CD4-positive, alpha-beta T cell treated with Interleukin-17A for 1 hour (primary cell): ENCODE measurements around the gene SNRPN.
"Not testable (repeated sequence)": the region's sequence is repeated elsewhere in the genome, so short reads cannot be mapped to it uniquely, and the experiment has no call there.

Experiments
- DNase-seq: peaks from one replicate; pipeline ENCODE4 v3.0.0-alpha.2; 2020

Gene SNRPN

DNA sequence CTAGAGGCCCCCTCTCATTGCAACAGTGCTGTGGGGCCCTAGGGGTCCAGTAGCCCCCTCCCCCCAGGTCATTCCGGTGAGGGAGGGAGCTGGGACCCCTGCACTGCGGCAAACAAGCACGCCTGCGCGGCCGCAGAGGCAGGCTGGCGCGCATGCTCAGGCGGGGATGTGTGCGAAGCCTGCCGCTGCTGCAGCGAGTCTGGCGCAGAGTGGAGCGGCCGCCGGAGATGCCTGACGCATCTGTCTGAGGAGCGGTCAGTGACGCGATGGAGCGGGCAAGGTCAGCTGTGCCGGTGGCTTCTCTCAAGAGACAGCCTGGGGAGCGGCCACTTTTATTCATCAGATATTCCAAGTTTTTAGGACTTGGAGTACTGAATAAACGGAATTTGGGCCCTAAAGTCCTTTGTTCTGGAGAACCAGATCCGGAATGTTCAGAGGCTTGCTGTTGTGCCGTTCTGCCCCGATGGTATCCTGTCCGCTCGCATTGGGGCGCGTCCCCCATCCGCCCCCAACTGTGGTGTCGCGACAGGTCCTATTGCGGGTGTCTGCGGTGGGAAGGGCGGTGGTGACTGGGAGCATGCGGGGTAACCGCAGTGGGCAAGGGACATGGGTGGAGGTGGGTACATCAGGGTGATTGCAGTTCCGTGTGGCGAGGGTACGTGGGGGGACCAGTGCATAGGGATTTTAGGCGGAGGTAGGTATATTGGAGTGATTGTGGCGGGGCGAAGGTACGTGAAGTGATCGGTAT lies at the start of gene SNRPN, which contains the start of gene SNURF:
SNRPN (plus strand) TSS at position 205 of the 748 bp plus-strand sequence. CDS start 19,467 bp downstream, outside the sequence.
SNURF (plus strand) TSS at position 205 of the 748 bp plus-strand sequence; CDS start at position 267, 62 bp downstream.
- peak; percentile 68 for DNase-seq

DNA sequence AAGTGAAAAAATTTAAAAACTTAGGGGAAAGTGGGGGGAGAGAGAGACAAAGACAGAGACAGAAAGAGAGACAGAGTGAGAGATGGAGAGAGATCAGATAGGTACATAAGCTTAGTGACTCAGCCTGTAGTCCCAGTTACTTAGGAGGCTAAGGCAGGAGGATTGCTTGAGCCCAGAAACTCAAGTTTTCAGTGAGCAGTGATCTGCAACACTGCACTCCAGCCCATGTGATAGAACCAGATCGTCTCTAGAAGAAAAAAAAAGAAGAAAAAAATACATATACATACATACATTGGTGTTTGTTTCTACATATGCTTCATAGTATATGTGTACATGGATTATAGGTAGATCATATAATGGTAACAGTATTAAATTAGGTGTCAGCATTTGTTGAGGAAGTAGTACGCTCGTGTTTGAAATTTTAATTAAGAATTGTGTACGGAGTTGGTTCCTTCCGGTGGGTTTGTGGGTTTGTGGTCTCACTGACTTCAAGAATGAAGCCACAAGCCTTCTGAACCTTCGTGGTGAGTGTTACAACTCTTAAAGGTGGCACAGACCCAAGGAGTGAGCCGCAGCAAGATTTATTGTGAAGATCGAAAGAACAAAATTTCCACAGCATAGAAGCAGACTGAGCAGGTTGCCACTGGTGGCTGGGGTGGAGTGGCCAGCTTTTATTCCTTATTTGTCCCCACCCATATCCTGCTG lies 38.3 kb upstream of the SNRPN start:
- no peak for DNase-seq

DNA sequence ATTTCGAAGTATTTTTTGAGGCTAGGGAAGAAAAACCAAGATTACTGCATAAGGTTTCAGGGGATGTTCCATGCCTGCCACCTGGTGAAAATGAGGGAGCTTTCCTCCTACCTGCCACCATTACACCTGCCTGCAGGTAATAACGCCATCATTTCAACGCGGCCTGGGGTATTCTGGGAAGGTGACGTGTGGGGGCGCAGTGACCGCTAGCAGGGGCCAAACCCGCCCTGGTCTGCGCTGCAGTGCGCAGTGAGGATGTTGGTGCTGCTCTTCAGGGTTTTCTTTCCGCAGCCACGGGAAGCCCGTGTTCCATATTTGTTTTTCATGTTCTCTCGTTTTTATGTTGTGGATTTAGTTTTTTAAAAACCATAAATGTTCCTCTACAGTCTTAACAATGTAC lies 37.4 kb upstream of the SNRPN start:
- no peak for DNase-seq

DNA sequence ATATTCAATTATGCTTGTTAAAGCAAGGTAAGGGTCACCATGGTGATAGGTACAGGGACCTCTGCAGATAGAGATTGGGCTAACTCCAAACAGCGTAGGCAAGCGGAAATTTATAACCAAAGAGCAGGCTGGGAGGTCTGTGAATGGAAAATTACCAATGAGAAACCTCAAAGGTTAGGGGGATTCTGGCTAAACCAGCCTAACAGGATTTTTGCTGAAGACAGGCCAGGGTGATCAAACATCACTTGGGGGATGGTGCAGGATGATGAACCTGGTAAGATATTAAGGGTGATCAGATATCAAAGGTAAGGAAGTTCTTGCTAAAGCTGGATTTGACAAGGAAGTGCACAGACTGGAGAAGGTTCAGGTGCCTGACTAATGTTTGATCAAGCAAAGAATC lies 35.3 kb upstream of the SNRPN start:
- no peak for DNase-seq

DNA sequence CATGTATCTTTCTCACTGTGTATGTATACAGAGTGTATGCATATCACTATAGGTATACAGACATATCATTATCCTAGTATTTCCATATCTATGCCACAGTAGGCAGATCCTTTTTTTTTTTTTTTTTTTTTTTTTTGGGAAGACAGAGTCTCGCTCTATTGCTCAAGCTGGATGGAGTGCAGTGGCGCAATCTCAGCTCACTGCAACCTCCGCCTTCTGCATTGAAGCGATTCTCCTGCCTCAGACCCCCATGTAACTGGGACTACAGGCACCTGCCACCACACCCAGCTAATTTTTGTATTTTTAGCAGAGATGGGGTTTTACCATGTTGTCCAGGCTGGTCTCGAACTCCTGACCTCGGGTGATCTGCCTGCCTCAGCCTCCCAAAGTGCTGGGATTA lies 32.0 kb upstream of the SNRPN start:
- not testable (repeated sequence) for DNase-seq

DNA sequence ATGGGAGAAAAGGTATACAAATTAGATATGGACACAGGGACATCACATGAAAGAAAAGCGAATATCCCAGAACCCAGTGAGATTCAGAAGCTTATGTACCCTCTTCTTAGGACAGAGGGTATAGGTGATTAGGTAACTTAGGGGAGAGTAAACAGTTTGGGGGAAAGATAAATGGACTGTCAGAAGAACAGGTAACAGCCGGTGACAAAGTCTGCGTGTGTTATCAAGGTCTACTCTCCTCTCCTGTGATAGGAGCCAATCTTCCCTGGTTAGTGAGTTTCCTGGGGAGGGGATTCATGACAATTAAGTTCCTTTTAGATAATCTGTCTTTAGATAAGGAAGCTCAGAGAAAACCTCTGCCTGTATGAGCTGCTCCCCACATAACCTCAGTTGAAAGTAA lies 30.6 kb upstream of the SNRPN start:
- no peak for DNase-seq

DNA sequence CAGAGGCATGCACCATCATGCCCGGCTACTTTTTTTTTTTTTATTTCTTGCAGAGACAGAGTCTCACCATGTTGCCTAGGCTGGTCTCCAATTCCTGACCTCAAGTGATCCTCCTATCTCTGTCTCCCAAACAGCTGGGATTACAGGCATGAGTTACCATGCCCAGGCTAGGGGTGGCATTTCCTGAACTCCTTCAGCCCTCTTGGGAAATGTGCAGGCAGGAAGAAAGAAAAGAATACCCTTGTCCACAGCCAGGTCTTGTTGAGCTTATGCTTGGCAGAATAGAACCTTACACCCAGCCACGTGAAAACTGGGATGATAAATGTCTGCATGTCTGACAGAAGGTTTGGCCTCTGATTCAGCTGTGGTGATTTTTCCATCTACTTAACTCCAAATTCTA lies 30.2 kb upstream of the SNRPN start:
- DNase-seq = no peak

DNA sequence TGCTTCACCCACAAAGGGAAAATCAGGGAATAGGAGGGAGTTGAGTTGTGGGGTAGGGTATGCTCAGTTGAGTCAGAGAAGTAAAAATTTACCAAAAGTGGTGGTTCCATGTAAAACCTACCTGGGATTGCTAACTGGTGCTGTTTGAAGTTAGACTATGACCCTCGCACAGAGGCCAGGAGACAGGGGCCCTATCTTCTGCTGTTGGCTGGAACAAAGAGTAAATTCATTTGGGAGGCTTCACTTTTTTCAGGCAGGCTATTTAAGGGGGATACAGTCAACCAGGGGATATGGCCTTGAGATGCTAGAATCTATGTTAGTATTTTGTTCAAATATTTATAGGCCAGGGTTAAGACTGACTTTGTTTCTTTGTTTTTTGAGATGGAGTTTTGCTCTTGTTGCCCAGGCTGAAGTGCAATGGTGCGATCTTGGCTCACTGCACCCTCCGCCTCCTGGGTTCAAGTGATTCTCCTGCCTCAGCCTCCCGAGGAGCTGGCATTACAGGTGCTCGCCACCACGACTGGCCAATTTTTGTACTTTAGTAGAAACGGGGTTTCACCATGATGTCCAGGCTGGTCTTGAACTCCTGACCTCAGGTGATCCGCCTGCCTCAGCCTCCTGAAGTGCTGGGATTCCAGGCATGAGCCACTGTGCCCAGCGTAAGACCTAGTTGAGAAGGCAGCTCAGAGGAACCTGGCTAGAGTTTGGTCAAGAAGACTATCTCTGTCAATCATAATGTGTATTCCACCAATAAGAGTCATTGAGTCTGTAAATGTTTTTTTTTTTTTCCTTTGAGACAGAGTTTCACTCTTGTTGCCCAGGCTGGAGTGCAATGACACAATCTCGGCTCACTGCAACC lies 22.7 kb upstream of the SNRPN start:
- DNase-seq = not testable (repeated sequence)

DNA sequence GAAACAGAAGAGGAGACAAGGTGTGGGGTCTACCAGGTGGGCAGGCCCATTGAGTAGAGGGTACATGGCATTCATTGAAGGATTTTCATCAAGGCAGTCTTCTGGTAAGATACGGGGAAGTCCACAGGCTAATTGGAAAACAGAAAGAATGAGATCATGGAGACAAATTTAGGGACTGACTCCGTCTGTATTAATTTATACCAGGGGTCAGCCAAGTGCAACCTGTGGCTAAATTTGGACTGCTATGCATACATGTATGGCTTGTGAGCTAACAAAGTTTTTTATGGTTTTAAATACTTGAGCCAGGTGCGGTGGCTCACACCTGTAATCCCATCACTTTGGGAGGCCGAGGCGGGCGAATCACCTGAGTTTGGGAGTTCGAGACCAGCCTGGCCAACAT lies 21.1 kb upstream of the SNRPN start:
- no peak for DNase-seq

DNA sequence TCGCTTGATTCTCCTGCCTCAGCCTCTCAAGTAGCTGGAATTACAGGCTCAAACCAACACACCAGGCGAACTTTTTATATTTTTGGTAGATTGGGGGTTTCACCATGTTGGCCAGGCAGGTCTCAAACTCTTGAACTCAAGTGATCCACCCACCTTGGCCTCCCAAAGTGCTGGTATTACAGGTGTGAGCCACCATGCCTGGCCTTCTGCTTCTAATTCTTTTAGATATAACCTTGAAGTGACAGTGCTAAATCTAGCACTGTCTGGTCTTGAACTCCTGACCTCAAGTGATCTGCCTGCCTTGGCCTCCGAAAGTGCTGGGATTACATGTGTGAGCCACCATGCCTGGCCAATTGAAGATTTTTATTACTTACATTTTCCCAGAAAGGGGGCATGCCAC lies 16.6 kb upstream of the SNRPN start:
- not testable (repeated sequence) for DNase-seq

DNA sequence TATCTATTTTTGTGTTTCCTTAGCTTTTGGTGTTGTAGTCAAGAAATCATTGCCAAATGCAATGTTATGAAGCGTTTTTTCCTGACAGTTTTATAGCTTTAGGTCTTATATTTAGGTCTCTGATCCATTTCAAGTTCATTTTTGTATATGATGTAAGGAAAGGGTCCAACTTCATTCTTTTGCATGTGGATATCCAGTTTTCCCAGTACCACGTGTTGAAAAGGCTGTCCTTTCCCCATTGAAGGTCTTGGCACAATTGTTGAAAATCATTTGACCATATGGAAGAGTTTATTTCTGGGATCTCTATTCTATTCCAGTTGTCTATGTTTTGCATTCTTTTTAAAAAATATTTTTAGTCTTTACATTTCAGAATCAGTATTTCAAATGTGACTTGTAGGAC lies 14.6 kb upstream of the SNRPN start:
- DNase-seq = no peak

DNA sequence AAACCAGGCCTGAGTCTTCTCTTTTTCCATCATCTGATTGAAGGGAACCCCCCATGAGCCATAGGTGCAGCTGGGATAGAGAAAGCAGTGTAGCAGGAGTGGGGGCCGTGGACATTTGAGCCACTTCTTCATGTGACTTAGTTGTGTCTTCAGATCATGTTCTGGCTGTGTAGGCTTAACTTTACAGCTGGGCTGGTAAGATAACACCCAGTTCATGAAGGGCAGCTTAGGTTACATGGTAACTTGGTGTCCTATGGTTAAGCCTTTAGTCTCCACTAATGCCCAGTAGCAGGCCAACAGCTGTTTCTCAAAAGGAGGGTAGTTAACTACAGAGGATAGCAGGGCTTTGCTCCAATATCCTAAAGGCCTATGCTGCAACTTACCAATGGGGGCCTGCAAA lies 11.4 kb upstream of the SNRPN start:
- DNase-seq = no peak

DNA sequence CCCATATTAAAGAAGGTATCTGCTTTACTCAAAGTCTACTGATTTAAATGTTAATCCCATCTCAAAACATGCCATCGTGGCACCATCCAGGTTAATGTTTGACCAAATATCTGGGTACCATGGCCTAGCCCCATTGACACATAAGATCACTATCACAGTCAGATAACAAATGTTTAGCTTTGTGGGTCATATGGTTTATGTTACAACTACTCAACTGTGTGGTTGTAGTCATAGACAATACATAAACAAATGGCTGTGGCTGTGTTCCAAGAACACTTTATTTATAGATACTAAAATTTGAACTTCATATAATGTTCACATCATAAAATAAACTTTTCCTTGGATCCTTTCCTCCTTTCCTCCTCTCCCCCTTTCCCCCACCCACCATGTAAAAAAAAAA lies 9.8 kb upstream of the SNRPN start:
- DNase-seq = no peak

DNA sequence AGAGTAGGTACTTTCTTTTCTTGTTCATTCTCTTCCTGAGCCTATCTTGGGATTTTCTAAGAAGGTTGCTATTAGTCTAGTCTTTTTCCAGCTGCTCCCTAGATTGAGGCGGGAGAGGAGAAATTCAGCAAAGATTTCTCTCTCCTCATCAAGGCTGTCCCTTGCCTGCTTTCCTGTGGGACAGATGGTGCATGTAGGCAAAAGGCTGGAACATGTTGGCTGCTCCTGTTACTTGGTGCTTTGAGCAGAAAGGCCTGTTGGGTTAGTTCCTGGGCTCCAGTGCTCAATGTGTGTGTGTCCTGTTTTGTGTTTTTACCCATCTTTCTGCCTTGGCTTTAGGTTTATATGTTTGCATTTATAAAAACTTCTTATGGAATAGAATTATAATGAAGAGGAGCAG lies 9.1 kb upstream of the SNRPN start:
- no peak for DNase-seq

DNA sequence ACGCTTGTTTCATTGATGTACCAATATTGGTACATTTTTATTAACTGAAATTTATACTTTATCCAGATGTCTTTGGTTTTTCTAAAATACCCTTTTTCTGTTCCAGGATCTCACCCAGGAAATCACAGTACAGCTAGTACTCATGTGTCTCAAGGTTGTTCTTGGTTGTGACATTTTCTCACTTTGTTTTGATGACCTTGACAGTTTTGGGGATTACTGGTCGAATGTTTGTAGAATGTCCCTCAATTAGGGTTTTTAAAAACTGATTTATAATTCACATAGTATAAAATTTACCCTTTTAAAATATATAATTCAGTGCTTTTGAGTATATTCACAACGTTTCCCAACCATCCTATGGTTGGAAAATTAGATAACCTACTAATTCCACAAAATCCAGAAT lies 6.3 kb upstream of the SNRPN start:
- DNase-seq = no peak

DNA sequence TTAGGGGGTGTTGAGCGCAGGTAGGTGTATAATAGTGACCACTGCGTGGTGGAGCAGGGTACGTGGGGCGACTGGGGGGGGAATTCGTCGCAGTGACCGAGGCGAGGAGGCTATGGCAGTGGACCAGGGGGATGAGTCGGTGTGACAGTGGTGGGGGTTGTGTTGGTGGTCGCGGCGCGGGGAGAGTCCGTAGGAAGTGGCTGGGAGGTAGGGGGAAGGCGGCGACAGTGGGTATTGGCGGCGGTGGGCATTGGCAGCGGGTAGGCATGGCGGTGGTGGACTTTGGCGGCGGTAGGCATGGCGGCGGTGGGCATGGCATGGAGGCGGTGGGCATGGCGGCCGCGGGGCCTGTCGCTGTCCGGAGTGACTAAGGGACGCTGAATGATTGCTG lies 739 bp downstream of the SNRPN start:
- peak; percentile 31 for DNase-seq

DNA sequence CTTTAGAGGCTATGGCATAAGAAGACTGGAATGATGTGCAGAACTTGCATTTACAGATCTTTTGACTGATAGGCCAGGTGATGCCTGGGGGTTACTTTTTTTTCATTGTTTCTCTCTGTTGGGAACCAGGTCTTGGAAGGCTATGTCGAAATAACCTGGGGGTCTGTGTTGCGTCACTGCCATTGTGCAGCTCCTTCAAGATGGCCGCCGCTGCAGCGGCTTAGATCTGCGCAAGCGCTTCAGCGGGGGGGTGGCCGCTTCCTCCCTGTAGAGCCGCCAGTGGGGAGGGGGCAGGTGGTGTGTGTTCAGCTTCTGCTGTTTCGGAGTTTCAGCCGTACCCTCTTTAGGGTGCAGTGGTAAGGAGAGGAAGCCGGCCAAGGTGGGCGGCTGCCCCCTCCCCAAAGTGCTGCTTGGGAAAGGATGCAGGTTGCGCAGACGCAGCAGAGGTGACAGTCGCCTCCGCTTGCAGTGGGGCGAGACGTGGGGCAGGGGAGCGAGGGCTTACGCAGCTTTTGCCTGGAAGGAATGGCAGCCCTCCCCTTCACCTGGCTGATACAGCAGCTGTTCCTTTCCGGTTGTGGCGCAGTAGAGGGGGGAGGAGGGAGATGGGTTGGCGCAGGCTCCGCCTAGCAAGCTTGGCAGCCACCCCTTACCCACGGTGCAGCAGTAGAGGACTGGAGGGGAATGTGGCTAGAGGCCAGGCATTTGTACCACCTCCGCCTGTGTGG lies 1.5 kb downstream of the SNRPN start:
- DNase-seq = peak; percentile 84

DNA sequence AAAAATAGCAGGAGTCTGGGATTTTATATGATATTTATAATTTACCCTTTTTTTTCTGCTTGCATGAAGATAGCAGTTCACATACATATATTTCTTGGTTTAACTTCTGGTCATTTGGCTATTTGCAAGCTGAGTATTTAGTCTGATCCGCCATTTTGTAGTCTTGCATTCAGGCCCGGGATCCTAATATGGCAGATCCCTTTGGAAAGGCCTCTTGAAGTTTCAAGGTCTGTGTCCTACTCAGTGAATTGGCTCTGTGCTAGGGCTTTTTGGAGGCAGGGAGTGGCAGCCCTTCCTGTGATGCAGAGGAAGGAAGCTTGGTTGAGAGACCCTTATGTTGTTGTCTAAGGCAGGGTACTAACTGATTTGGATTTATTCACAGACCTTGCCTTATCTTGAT lies 2.9 kb downstream of the SNRPN start:
- DNase-seq = no peak

DNA sequence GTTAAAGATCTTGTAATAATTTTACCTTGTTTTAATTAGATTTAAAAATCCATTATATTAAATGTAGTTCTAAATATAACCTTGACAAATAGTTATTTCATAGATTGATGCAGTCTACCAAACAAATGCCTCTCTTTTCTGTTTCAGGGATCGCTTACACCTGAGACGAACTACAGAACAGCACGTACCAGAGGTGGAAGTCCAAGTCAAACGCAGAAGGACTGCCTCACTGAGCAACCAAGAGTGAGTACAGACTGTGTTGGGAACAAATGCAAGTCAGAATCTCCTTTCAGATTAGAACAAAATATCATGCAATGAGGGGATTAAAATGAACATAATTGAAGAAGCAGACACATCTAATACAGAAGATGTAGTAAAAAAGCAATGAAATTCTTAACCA lies 7.2 kb downstream of the SNRPN start:
- no peak for DNase-seq

DNA sequence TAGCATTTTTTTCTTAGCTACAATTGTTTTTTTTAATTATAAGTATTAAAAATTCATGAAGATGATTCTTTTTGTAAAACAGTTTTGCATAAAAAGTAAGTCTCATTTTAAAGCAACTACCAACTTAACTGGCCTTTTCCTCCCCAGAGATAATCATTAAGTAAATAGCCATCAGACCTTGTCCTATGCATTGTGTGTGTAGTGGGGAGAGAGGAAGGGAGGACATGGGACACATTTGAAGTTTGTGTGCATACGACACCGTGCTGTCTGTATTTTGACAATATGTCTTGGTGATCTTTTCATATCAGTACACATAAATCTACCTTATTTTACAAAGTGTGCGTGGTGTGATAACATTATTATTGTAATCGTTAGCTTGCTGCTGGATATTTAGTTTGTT lies 8.1 kb downstream of the SNRPN start:
- DNase-seq = no peak

DNA sequence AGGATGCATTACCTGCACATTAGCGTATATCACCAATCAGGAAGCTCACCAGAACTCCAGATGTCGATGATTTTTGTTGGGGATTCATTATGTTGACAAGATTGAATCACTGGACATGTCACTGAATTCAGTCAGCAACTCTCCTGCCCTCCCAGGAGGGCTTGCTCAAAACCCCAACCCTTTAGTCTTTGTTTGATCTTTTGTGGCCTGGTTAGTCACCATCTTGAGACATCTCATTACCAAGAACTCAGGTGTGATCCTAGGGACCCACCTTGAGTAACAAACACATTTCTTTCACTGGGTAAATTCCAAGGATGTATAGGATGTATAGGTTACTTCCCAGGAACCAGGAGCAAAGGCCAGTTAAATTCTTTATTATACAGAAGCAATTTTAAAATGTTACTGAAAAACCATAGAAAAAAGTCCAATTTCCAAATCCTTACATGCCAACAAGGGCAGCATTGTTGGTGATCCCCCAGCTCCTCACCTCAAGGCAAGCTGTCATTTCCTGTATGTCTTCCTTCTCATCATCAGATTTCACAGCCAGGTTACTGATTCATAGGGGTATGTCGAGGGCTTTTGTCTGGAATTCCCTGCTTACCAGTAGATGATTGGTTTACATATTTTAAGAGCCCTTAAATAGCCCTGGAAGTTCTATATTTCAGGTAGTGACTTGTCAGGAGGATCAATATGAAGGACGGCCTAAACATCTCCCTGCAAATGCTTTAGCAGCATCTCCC lies 11.7 kb downstream of the SNRPN start:
- no peak for DNase-seq

DNA sequence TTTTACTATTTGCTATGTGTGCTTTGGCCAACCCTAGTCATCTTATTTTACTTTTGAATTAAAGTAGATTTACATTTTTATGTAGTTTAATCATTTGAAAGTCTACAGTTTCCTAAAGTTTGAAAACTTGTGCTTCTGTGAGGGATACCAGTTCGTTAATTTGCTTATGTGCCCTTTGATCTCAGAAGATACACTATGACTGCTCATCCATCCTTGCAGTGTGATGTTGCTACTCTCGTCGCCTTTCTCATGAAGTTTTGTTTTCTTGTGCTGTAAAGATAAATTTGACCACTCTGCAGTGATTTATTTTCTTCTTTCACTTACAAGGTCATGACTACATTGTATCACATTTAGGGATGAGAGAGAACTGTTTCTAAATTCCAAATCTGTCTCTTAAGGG lies 16.3 kb downstream of the SNRPN start:
- DNase-seq = no peak
